Epithelial cell of esophagus (primary cell): ENCODE results near the gene TEX30.

Experiments
- DNase-seq: peaks from one replicate; pipeline ENCODE4 v3.0.0; 2010; ENCODE audit warnings: low read depth
- H3K4me3 ChIP-seq: 2 replicates; pipeline ENCODE4 v1.5.1; 2011; ENCODE audit warnings: mild to moderate bottlenecking, low read length, control low read depth
- CTCF ChIP-seq: IDR thresholded peaks from 2 replicates; pipeline ENCODE4 v1.5.1; 2011; ENCODE audit warnings: low read depth, mild to moderate bottlenecking, low read length, control low read depth, inconsistent platforms; ENCODE audit not compliant: insufficient read depth; ENCODE audit errors: missing control alignments

Gene TEX30

DNA sequence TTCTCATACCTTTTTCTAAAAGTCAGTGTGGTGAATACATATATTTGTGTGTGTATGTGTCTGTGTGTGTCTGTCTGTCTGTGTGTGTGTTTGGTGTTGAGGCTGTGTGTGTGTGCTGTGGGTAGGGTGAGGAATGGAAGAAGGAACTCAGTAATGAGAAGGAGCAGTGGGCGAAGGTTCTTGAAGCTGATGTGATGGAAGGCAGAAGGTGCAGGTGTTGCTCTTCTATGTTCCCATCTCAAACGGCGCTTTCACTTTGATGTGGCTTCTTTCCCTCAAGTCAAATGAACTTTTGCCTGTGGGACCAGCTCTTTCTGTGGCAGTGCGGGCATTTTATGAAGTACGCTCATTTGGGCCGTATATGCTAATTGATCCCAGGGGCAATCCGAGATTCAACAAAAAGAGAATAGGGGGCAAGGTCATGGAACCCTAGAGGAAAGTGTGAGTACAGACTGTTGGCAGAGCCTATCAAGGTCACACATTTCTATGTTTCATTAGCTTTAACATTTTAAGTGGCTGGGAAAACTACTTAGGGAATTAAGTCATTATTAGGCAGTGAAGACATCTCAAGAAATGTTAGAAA is 40.5 kb upstream of the TEX30 start:
- H3K4me3 ChIP-seq, result no peak overlapping the region
- no peak for DNase-seq
- TF ChIP-seq CTCF, result no peak

GRCh38 chr13:102812611-102813287 is 39.2 kb upstream of the TEX30 start:
- no peak for TF ChIP-seq CTCF
- DNase-seq, result peak; percentile 4
- H3K4me3 ChIP-seq, result no peak overlapping the region

DNA sequence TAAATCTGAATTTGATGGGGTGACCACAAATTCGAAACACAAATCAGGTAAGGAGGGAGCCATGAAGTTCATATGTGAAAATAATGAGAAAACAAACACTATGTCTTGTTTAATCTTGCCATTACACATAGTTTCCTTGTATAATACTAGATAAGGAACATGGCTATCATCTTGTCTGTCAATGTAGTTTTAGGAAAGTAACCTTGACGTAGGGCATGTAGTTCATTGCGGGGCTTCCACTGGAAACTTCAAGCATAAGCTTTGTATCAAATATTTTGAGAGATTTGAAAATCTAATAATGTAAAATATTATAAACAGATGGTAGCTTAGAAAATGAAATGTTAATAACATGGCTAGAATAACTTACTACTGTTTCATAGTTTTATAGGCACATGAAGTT is 34.1 kb upstream of the TEX30 start:
- no peak overlapping the region for H3K4me3 ChIP-seq
- TF ChIP-seq CTCF, result no peak
- no peak for DNase-seq

DNA sequence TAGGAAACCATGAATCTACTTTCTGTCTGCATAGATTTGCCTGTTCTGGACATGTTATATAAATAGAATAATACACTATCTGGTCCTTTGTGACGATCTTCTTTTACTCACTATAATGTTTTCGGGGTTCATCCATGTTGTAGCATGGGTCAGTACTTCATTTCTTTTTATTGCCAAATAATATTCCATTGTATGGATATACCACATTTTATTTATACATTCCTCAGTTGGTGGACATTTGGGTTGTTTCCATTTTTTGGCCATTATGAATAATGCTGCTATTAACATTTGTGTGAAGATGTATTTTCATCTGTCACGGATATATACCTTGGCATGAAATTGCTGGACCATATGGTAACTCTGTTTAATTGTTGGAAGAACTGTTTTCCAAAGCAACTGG is 32.1 kb upstream of the TEX30 start:
- TF ChIP-seq CTCF, result no peak
- no peak overlapping the region for H3K4me3 ChIP-seq
- DNase-seq, result no peak

- H3K4me3 ChIP-seq, result peak overlapping the region; percentile 76
- peak; percentile 82 for DNase-seq
- peak; percentile 62 for TF ChIP-seq CTCF
Observed at GRCh38 chr13:102800145-102801041, 26.8 kb upstream of the TEX30 start.

DNA sequence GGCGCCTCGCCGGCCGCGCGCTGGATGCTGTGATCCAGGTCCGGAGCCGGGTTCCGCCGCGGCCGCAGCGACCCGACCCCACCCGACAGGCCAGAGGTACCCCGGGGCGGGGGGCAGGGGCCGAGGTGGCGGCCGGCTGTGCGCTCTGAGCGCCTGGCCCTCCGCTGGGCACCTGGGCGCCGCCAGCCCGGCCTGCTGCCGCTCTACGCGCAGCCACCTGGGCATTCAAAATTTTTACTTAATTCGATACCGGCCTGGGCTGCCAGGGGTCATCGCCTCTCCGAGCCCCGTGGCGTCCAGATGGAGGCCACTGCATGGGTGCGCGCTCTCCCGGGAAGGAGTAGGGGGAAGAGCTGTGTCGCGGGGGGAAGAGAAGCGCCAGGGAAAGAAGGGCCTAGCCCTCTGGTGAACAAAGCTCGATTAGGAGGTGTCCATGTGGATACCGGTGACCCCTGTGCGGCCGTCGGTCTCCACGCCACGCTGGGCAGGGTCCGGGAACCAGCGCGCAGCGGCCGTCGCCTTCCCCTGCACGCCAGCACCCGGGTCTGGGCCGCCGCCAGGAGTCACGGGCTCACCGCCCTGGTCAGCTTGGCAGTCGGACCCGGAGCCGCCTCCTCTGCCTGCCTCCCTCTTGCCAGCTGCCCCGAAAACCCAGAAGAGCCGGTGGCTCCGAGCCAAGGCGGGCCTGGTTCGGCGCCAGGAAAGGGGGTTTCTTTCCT is 26.0 kb upstream of the TEX30 start:
- DNase-seq, result no peak
- peak overlapping the region; percentile 76 for H3K4me3 ChIP-seq

More for the DNA sequence above, 26.0 kb upstream of the TEX30 start:
- no peak for TF ChIP-seq CTCF
